ENCODE measurements around the gene TFAP2B. TPM values are rescaled to one million over a fixed set of nuclear protein-coding genes. Genes with fewer than 3 reads are reported as not detected.

Gene TFAP2B
- total RNA-seq, 5 donors from 2014 or later (not counting 1 experiment from before 2014, with no cell fraction given): not detected

DNA sequence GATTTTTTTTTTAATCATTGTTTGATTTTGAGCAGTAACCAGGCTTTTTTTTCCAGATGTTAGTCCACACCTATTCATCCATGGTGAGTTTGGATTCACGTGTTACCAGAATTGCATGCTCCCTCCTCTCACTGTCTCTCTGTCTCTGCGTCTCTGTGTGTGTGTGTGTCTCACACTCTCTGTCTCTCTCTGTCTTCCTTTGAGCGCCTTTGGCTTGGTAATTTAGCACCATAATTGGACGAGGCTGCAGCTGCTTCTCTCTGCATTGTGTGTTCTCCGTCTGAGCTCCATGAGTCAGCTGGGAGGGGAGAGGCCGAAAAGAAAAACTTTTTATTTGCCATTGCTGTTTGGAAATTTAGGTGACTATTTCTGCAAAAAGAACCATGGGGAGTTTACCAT, 3.4 kb downstream of the TFAP2B start:
- WGBS (ENCODE audit: insufficient coverage): 0% methylated on average over 1 of the region's 6 CpGs
- CTCF ChIA-PET: no interaction called here
- ATAC-seq (replicated peaks in 1 of 4) (no peak), DNase-seq (no peak)
- peaks cover 15 to 22% (median 16%) of the 10 kb centered on the region in 3 donors for H3K4me1 Mint-ChIP-seq
- peaks cover 87 to 91% of the 10 kb centered on the region in 2 donors for H3K27me3 Mint-ChIP-seq
- peaks cover 0 to 12% of the 10 kb centered on the region in 2 experiments for H3K4me1 ChIP-seq (ENCODE audit: control insufficient read depth in 1 of 2, extremely low read depth in 1 of 2, insufficient read depth in 2 of 2, low read length in 2 of 2)
- no peaks in the 10 kb centered on the region for H3K36me3 ChIP-seq (ENCODE audit: control insufficient read depth in 2 of 2, extremely low read depth in 1 of 2, insufficient read depth in 1 of 2, low read length in 1 of 2)
- H3K36me3 Mint-ChIP-seq: no peaks in the 10 kb centered on the region
- H3K4me3 Mint-ChIP-seq: no peak overlapping the region
- H3K27ac ChIP-seq (ENCODE audit: low read length): no peak overlapping the region
- no peaks in the 10 kb centered on the region for H3K9me3 Mint-ChIP-seq
- no peaks in the 10 kb centered on the region for H3K9me3 ChIP-seq
- no peak overlapping the region for H3K4me3 ChIP-seq (ENCODE audit: control insufficient read depth in 1 of 2, extremely low read depth in 1 of 2, low read length in 1 of 2)
- H3K27me3 ChIP-seq (replicated peaks in 1 of 2; ENCODE audit: control insufficient read depth in 2 of 2, extremely low read depth in 1 of 2, insufficient read depth in 2 of 2, low read length in 1 of 2): peaks cover 33 to 56% of the 10 kb centered on the region in 2 experiments
- H3K27ac Mint-ChIP-seq: no peak overlapping the region
- POLR2A ChIA-PET: interaction anchor here in 1 of 2 donors (0.6 kb wide), 1 partner anchor 1211 kb away, joined by 3 read pairs; no protein-coding TSS in a partner anchor

DNA sequence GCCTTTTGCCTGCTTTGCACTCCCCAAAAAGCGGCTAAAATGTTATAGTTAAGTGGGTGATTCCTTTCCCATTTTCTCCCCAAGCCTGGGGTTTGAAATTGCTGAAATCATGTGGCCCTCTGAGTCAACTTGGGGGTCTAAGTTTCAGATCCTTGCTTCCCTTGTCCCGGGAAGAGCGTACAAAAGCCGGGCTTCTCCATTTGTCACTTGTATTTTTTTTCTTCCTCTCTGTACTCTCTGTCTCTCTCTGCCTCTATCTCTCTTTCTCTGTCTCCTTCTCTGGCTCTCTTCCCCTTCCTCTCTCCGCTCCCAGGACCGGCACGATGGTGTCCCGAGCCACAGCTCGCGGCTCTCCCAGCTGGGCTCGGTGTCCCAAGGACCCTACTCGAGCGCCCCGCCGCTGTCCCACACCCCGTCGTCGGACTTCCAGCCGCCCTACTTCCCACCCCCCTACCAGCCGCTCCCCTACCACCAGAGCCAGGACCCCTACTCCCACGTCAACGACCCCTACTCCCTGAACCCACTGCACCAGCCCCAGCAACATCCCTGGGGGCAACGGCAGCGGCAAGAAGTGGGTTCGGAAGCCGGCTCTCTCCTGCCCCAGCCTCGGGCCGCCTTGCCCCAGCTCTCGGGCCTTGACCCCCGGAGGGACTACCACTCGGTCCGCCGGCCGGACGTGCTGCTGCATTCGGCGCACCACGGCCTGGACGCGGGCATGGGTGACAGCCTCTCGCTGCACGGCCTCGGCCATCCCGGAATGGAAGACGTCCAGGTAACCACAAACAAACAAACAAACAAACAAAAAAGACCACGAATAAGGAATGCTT, 4.6 kb downstream of the TFAP2B start:
- Histone ChIP-seq H3K4me1 (ENCODE audit: control insufficient read depth in 1 of 2, extremely low read depth in 1 of 2, insufficient read depth in 2 of 2, low read length in 2 of 2) (peaks cover 0 to 12% of the 10 kb centered on the region in 2 experiments), H3K9me3 (no peaks in the 10 kb centered on the region), H3K36me3 (ENCODE audit: control insufficient read depth in 2 of 2, extremely low read depth in 1 of 2, insufficient read depth in 1 of 2, low read length in 1 of 2) (no peaks in the 10 kb centered on the region), H3K4me3 (ENCODE audit: control insufficient read depth in 1 of 2, extremely low read depth in 1 of 2, low read length in 1 of 2) (no peak overlapping the region), H3K27me3 (replicated peaks in 1 of 2; ENCODE audit: control insufficient read depth in 2 of 2, extremely low read depth in 1 of 2, insufficient read depth in 2 of 2, low read length in 1 of 2) (peaks cover 32 to 53% of the 10 kb centered on the region in 2 experiments), H3K27ac (ENCODE audit: low read length) (no peak overlapping the region)
- DNase-seq (no peak), ATAC-seq (replicated peaks in 1 of 4) (no peak)
- Mint-ChIP-seq H3K4me1 (peaks cover 15 to 22% (median 16%) of the 10 kb centered on the region in 3 donors), H3K9me3 (no peaks in the 10 kb centered on the region), H3K27me3 (peaks cover 81 to 90% of the 10 kb centered on the region in 2 donors), H3K4me3 (no peak overlapping the region), H3K27ac (no peak overlapping the region), H3K36me3 (no peaks in the 10 kb centered on the region)
- CTCF ChIA-PET: no interaction called here
- WGBS (ENCODE audit: insufficient coverage): 12% methylated on average over 40 of the region's 46 CpGs
- POLR2A ChIA-PET: no interaction called here

DNA sequence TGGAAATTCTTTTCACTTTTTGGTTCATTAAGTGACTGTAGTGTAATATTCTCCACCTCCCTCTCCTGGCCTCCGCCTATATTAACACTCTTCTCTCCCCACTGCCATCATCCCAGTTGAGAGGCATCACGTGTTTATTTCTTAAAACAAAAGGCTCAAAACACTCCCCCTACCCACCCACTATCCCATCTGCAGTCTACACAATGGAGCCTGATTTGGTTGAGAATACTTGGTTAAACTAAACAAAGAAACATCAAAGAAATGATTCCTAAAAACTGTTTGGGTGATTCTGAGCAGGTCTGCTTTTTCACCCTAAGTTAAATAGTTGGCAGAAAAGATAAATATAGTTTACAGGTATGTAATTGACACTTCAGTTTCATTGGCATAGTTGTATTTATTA, 5.9 kb downstream of the TFAP2B start:
- Mint-ChIP-seq H3K27me3 (peaks cover 80 to 84% of the 10 kb centered on the region in 2 donors), H3K4me3 (no peak overlapping the region), H3K36me3 (no peaks in the 10 kb centered on the region), H3K4me1 (peaks cover 13 to 16% (median 15%) of the 10 kb centered on the region in 3 donors), H3K9me3 (no peaks in the 10 kb centered on the region), H3K27ac (no peak overlapping the region)
- WGBS (ENCODE audit: insufficient coverage): no CpG with 5 or more reads among the region's 2 CpGs
- Histone ChIP-seq H3K27ac (ENCODE audit: low read length) (no peak overlapping the region), H3K4me3 (ENCODE audit: control insufficient read depth in 1 of 2, extremely low read depth in 1 of 2, low read length in 1 of 2) (no peak overlapping the region), H3K4me1 (ENCODE audit: control insufficient read depth in 1 of 2, extremely low read depth in 1 of 2, insufficient read depth in 2 of 2, low read length in 2 of 2) (peaks cover 0 to 9% of the 10 kb centered on the region in 2 experiments), H3K27me3 (replicated peaks in 1 of 2; ENCODE audit: control insufficient read depth in 2 of 2, extremely low read depth in 1 of 2, insufficient read depth in 2 of 2, low read length in 1 of 2) (peaks cover 35 to 47% of the 10 kb centered on the region in 2 experiments), H3K36me3 (ENCODE audit: control insufficient read depth in 2 of 2, extremely low read depth in 1 of 2, insufficient read depth in 1 of 2, low read length in 1 of 2) (no peaks in the 10 kb centered on the region), H3K9me3 (no peaks in the 10 kb centered on the region)
- ChIA-PET POLR2A (no interaction called here), CTCF (no interaction called here)
- DNase-seq (no peak), ATAC-seq (replicated peaks in 1 of 4) (no peak)

DNA sequence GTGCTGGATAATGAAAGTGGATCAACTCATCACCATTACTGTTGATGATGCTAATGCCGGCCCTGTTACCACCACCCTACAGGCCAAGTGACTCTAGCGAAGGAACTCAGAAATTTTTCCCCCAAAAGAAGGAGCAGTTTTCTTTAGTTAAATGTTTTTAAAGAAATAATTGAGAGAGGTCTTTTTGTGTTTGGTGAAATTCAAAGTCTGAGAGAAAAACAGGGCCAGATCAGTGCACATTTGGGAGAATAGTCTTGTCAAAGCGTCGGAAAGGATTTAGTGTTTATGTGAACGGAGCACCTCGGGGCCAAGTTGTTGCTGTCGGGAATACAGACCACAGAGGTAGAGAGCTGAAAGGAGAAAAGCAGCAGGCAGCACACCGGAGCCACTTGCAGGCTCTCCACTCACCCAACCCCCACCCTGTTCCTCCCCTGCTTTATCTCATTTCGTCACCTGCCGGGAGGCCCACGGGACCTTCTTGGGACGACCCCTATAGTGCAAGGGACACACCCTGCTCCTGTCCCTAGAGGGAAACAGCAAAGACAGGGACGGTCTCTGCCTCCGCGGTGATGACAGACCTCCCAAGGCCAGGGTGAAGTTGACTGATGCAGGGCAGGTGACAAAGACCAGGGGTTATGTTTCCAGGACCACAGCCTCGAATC, 6.8 kb downstream of the TFAP2B start:
- H3K9me3 Mint-ChIP-seq: no peaks in the 10 kb centered on the region
- Histone ChIP-seq H3K9me3 (no peaks in the 10 kb centered on the region), H3K4me1 (ENCODE audit: control insufficient read depth in 1 of 2, extremely low read depth in 1 of 2, insufficient read depth in 2 of 2, low read length in 2 of 2) (peaks cover 0 to 1% of the 10 kb centered on the region in 2 experiments), H3K27me3 (replicated peaks in 1 of 2; ENCODE audit: control insufficient read depth in 2 of 2, extremely low read depth in 1 of 2, insufficient read depth in 2 of 2, low read length in 1 of 2) (peaks cover 34 to 39% of the 10 kb centered on the region in 2 experiments), H3K27ac (ENCODE audit: low read length) (no peak overlapping the region), H3K4me3 (ENCODE audit: control insufficient read depth in 1 of 2, extremely low read depth in 1 of 2, low read length in 1 of 2) (no peak overlapping the region), H3K36me3 (ENCODE audit: control insufficient read depth in 2 of 2, extremely low read depth in 1 of 2, insufficient read depth in 1 of 2, low read length in 1 of 2) (no peaks in the 10 kb centered on the region)
- H3K27ac Mint-ChIP-seq: no peak overlapping the region
- no peaks in the 10 kb centered on the region for H3K36me3 Mint-ChIP-seq
- peaks cover 81 to 83% of the 10 kb centered on the region in 2 donors for H3K27me3 Mint-ChIP-seq
- no peak overlapping the region for H3K4me3 Mint-ChIP-seq
- WGBS (ENCODE audit: insufficient coverage): 10% methylated on average over 8 of the region's 16 CpGs
- ATAC-seq (replicated peaks in 1 of 4) (no peak), DNase-seq (no peak)
- ChIA-PET POLR2A (interaction anchor here in 1 of 2 donors (0.7 kb wide), 1 partner anchor 991 kb away, joined by 3 read pairs; no protein-coding TSS in a partner anchor), CTCF (no interaction called here)
- H3K4me1 Mint-ChIP-seq: peaks cover 7 to 10% (median 9%) of the 10 kb centered on the region in 3 donors

DNA sequence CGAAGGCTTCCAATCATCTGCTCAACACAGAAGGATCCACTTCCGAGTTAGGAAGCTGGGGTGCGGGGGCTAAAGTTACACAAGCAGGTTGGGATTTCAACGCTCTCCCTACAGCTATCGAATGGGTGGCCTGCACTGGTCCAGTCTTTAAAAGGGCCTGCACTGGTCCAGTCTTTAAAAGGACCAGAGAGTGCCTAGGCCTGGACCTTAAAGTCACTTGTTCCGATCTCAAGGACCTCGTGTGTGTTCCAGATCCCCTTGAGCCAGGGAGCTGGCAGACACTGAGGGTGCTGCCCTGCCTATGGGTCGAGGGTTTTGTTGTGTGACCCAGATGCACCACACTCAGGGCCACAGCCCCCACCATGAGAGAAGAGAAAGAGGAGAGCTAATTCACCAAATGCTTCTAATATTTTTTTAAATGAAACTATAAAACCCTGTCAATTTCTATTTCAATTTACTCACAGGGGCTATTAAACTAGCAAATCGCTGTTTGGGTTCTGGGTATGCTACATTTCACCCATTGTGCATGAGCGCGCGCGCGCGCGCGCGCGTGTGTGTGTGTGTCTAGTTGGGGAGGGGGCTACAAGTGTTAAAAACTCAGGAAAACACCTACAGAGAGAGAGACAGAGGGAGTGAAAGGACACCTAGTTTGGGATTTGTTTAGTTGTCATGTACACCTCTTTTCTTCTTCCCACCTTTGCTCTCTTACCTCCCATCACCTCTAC, 7.5 kb downstream of the TFAP2B start:
- H3K4me3 Mint-ChIP-seq: no peak overlapping the region
- Histone ChIP-seq H3K4me3 (ENCODE audit: control insufficient read depth in 1 of 2, extremely low read depth in 1 of 2, low read length in 1 of 2) (no peak overlapping the region), H3K9me3 (no peaks in the 10 kb centered on the region), H3K27me3 (replicated peaks in 1 of 2; ENCODE audit: control insufficient read depth in 2 of 2, extremely low read depth in 1 of 2, insufficient read depth in 2 of 2, low read length in 1 of 2) (peaks cover 36% of the 10 kb centered on the region in 2 experiments), H3K27ac (ENCODE audit: low read length) (no peak overlapping the region), H3K4me1 (ENCODE audit: control insufficient read depth in 1 of 2, extremely low read depth in 1 of 2, insufficient read depth in 2 of 2, low read length in 2 of 2) (no peaks in the 10 kb centered on the region), H3K36me3 (ENCODE audit: control insufficient read depth in 2 of 2, extremely low read depth in 1 of 2, insufficient read depth in 1 of 2, low read length in 1 of 2) (no peaks in the 10 kb centered on the region)
- H3K9me3 Mint-ChIP-seq: no peaks in the 10 kb centered on the region
- WGBS (ENCODE audit: insufficient coverage): 21% methylated on average over 6 of the region's 19 CpGs
- no peak overlapping the region for H3K27ac Mint-ChIP-seq
- POLR2A ChIA-PET: interaction anchor here in 1 of 2 donors (0.7 kb wide), 1 partner anchor 991 kb away, joined by 3 read pairs; no protein-coding TSS in a partner anchor
- peaks cover 3 to 5% (median 5%) of the 10 kb centered on the region in 3 donors for H3K4me1 Mint-ChIP-seq
- no peak for ATAC-seq (replicated peaks in 1 of 4)
- no peaks in the 10 kb centered on the region for H3K36me3 Mint-ChIP-seq
- CTCF ChIA-PET: no interaction called here
- peaks cover 76 to 77% of the 10 kb centered on the region in 2 donors for H3K27me3 Mint-ChIP-seq
- no peak for DNase-seq

DNA sequence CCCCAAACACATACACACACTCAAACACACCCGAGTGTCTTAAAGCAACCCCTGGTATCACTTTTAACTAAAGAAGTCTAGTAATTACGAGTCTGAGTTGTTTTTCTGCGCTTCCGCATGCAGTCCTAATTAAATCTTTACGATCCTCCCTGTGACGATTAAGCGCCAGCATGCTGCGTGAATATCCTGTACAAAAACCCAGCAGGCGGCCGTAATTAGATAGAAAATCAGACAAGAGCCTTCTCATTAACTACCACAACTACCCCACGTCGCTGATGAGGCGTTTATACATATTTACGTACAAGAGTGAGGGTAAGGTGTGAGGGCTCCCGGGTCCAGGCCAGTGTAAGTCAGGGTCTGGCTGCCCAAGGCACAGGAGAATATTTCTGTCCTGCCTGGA, 8.1 kb downstream of the TFAP2B start:
- ATAC-seq (replicated peaks in 1 of 4) (no peak), DNase-seq (no peak)
- Histone ChIP-seq H3K4me1 (ENCODE audit: control insufficient read depth in 1 of 2, extremely low read depth in 1 of 2, insufficient read depth in 2 of 2, low read length in 2 of 2) (no peaks in the 10 kb centered on the region), H3K9me3 (no peaks in the 10 kb centered on the region), H3K27ac (ENCODE audit: low read length) (no peak overlapping the region), H3K4me3 (ENCODE audit: control insufficient read depth in 1 of 2, extremely low read depth in 1 of 2, low read length in 1 of 2) (no peak overlapping the region), H3K27me3 (replicated peaks in 1 of 2; ENCODE audit: control insufficient read depth in 2 of 2, extremely low read depth in 1 of 2, insufficient read depth in 2 of 2, low read length in 1 of 2) (peaks cover 30 to 39% of the 10 kb centered on the region in 2 experiments), H3K36me3 (ENCODE audit: control insufficient read depth in 2 of 2, extremely low read depth in 1 of 2, insufficient read depth in 1 of 2, low read length in 1 of 2) (no peaks in the 10 kb centered on the region)
- H3K36me3 Mint-ChIP-seq: no peaks in the 10 kb centered on the region
- H3K4me1 Mint-ChIP-seq: peaks cover 0 to under 1% (median 0%) of the 10 kb centered on the region in 3 donors
- ChIA-PET POLR2A (no interaction called here), CTCF (no interaction called here)
- no peak overlapping the region for H3K27ac Mint-ChIP-seq
- 18% methylated on average over 5 of the region's 15 CpGs for WGBS (ENCODE audit: insufficient coverage)
- H3K9me3 Mint-ChIP-seq: no peaks in the 10 kb centered on the region
- H3K4me3 Mint-ChIP-seq: no peak overlapping the region
- peaks cover 74 to 75% of the 10 kb centered on the region in 2 donors for H3K27me3 Mint-ChIP-seq

Data from T-cell (primary cell).